Suprapubic skin (tissue), 4 donors: ENCODE results near the gene CHST10. TPM values are rescaled to one million over a fixed set of nuclear protein-coding genes. Genes with fewer than 3 reads are reported as not detected.

Source experiments
- DNase-seq, 2 donors: peaks; one replicate each; pipeline ENCODE4 v3.0.0-alpha.2; 2019; ENCODE audit warnings: low spot score in 2 of 2
- H3K27ac ChIP-seq: fragments of 200-600 bp; sonication (generic); one replicate; pipeline ENCODE4 v1.5.1; 2019
- H3K27me3 ChIP-seq: fragments of 200-600 bp; sonication (generic); one replicate; pipeline ENCODE4 v1.5.1; 2019
- H3K36me3 ChIP-seq: fragments of 200-600 bp; sonication (generic); one replicate; pipeline ENCODE4 v1.5.1; 2019
- H3K4me1 ChIP-seq: fragments of 200-600 bp; sonication (generic); one replicate; pipeline ENCODE4 v1.5.1; 2019
- H3K4me3 ChIP-seq: fragments of 200-600 bp; sonication (generic); one replicate; pipeline ENCODE4 v1.5.1; 2019; ENCODE audit warnings: mild to moderate bottlenecking
- H3K9me3 ChIP-seq: fragments of 200-600 bp; sonication (generic); one replicate; pipeline ENCODE4 v1.5.1; 2019
- EP300 ChIP-seq: sonication (generic); formaldehyde crosslinking; IDR thresholded peaks from one replicate; pipeline ENCODE4 v1.6.1; 2017; ENCODE audit warnings: antibody characterized with exemption
- POLR2A ChIP-seq, 2 donors: fragments of 450-650 bp; IDR thresholded peaks; one replicate each; pipeline ENCODE4 v1.6.1; 2017; ENCODE audit warnings: antibody characterized with exemption in 2 of 2, mild to moderate bottlenecking in 2 of 2, moderate library complexity in 2 of 2
- POLR2AphosphoS5 ChIP-seq, 3 donors: sonication (generic); formaldehyde crosslinking; IDR thresholded peaks; one replicate each; pipeline ENCODE4 v1.6.1; 2017; ENCODE audit warnings: antibody characterized with exemption in 3 of 3
- WGBS: methylation state at CpG from one replicate; pipeline ENCODE4 v1.1.5; 2018; 5-methylcytosine and 5-hydroxymethylcytosine counted together
- total RNA-seq, 4 donors: library from RNA; depleted of rRNA; stranded (reverse); fragments of >200 nt; gene quantifications; one replicate each; pipeline ENCODE4 v1.1.0, GENCODE V29; 2016
- TF ChIP-seq, protein P1 (sequence below), 2 donors: fragments of 200-600 bp in 1 of 2; fragments of 450-650 bp in 1 of 2; sonication (generic) in 1 of 2; IDR thresholded peaks; one replicate each; pipeline ENCODE4 v1.5.1; 2016 to 2019; ENCODE audit warnings: antibody characterized with exemption in 2 of 2, mild to moderate bottlenecking in 1 of 2, moderate library complexity in 1 of 2

Gene CHST10
- total RNA-seq, 4 donors from 2014 or later: 0.91 to 3.6 (median 2.6) TPM

DNA sequence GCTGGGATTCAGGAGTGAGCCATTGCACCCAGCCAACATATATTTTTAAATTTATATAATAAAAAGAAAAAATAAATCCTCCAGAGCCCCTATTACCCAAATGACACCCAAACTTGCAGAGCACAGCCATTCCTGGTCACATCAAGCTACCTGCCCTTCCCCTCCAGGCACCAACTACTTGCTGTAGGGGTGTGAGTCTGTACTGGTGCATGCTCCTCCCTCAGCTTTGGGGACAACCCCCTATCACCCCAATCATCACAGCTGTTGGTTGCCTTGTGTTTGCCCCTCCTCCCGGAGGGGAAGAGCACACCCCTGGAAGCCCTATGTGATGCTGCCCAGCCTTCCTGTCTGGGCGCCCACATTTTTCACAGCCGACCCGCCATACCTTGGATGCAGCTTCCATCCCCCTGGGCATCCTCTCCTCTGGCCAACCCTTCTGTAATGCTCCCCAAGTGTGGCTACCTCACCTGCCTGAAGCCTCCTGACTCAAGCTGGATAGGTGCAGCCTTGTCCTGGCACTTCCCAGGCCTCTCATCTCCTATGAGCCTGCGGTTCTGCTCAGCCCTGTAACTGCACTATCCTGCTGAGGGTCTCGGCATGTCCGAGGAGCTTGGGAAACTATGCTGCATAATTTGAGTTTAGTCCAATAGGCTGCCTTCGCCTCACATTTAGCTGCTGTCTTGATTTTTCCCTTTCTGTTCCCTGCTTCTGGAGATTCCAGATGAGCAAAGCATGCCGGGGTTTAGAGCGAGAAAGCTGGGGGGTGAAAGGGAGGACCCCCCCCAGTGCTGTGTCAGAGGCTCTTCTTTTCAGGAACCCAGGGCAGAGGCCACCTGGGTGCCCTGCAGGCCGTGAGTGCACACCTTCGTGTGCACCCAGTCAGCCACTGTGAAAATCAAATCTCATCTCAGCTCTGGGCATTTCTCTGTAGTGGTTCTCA, 27.2 kb downstream of the CHST10 start:
- H3K4me3 ChIP-seq: no peak overlapping the region
- H3K36me3 ChIP-seq: peaks cover 7% of the 10 kb centered on the region
- H3K4me1 ChIP-seq: no peaks in the 10 kb centered on the region
- TF ChIP-seq POLR2A (IDR thresholded peaks at IDR 0.05) (no peak), EP300 (no peak), POLR2AphosphoS5 (IDR thresholded peaks at IDR 0.05) (no peak)
- TF ChIP-seq, protein P1, sequence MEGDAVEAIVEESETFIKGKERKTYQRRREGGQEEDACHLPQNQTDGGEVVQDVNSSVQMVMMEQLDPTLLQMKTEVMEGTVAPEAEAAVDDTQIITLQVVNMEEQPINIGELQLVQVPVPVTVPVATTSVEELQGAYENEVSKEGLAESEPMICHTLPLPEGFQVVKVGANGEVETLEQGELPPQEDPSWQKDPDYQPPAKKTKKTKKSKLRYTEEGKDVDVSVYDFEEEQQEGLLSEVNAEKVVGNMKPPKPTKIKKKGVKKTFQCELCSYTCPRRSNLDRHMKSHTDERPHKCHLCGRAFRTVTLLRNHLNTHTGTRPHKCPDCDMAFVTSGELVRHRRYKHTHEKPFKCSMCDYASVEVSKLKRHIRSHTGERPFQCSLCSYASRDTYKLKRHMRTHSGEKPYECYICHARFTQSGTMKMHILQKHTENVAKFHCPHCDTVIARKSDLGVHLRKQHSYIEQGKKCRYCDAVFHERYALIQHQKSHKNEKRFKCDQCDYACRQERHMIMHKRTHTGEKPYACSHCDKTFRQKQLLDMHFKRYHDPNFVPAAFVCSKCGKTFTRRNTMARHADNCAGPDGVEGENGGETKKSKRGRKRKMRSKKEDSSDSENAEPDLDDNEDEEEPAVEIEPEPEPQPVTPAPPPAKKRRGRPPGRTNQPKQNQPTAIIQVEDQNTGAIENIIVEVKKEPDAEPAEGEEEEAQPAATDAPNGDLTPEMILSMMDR (IDR thresholded peaks at IDR 0.05): no peak
- no peak overlapping the region for H3K27ac ChIP-seq
- WGBS: 89% methylated on average over 12 of the region's 12 CpGs
- no peaks in the 10 kb centered on the region for H3K27me3 ChIP-seq
- no peaks in the 10 kb centered on the region for H3K9me3 ChIP-seq
- DNase-seq: no peak

DNA sequence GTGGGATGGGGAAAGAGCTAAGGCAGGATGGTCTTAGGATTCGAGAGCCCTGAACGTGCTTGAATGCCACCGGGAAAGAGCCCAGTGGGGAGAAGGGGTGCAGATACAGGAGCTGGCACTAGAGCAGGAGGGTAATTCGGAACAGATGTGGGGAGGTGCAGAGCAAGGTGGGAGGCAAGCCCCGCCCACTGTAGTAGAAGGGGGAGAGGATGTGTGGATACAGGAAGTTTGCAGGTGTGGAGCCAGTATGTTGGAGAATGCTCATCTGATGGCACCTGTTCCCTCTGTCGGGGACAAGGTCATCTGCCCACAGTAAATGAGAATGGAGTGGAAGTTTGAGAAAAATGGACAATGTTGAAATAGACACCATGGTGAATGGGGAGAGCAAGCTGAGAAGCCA, 28.8 kb downstream of the CHST10 start:
- DNase-seq: no peak
- Histone ChIP-seq H3K27me3 (no peaks in the 10 kb centered on the region), H3K36me3 (peaks cover 4% of the 10 kb centered on the region), H3K4me1 (no peaks in the 10 kb centered on the region), H3K9me3 (no peaks in the 10 kb centered on the region), H3K4me3 (no peak overlapping the region), H3K27ac (no peak overlapping the region)
- TF ChIP-seq, protein P1 (IDR thresholded peaks at IDR 0.05): no peak
- no peak for TF ChIP-seq POLR2AphosphoS5 (IDR thresholded peaks at IDR 0.05)
- TF ChIP-seq EP300: no peak
- TF ChIP-seq POLR2A (IDR thresholded peaks at IDR 0.05): no peak
- WGBS: 82% methylated on average over 6 of the region's 6 CpGs

DNA sequence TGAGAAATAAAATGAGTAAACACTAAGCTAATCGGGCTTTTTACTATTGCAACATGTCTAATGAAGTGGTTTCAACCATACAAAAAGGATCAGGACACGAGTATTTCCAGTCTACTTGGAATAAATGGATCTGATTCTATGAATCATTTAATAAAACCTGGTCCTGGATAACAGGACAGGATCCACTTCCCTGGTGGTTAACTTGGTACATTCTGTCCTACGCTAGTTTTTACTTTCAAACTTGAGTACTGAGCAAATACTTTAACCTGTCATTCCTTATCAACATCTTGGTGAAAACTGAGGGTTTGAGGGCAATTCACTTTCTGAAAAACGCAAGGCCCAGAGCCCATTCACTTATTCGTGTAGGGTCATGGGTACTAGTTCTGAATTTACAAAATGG, 33.5 kb downstream of the CHST10 start:
- DNase-seq: no peak
- TF ChIP-seq, protein P1 (IDR thresholded peaks at IDR 0.05): no peak
- TF ChIP-seq POLR2A (IDR thresholded peaks at IDR 0.05) (no peak), EP300 (no peak), POLR2AphosphoS5 (IDR thresholded peaks at IDR 0.05) (no peak)
- 83% methylated on average over 5 of the region's 5 CpGs for WGBS
- Histone ChIP-seq H3K36me3 (no peaks in the 10 kb centered on the region), H3K4me3 (no peak overlapping the region), H3K4me1 (no peaks in the 10 kb centered on the region), H3K27me3 (no peaks in the 10 kb centered on the region), H3K27ac (no peak overlapping the region), H3K9me3 (no peaks in the 10 kb centered on the region)

DNA sequence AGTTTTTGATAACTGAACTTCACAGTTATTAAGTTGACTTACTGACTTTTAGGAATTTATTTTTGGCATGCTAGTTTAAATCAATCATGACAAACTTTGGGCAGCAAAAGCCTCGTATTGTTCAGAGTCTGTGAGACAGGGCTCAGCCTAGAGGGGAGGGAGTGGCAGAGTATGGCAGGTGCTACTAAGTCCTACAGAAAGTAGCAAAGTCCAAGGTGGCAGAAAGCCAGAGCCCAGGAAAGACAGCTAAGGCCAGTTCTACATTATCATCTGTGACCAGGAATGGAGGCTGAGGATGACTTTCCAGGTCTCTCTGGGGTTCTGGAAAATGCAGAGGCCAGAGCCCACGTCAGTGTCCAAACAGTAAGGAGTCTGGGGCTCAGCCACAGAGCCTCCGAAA, 34.2 kb downstream of the CHST10 start:
- H3K9me3 ChIP-seq: no peaks in the 10 kb centered on the region
- TF ChIP-seq, protein P1 (IDR thresholded peaks at IDR 0.05): no peak
- no peak for TF ChIP-seq POLR2AphosphoS5 (IDR thresholded peaks at IDR 0.05)
- no peak for TF ChIP-seq POLR2A (IDR thresholded peaks at IDR 0.05)
- no peak for TF ChIP-seq EP300
- H3K4me1 ChIP-seq: no peaks in the 10 kb centered on the region
- no peak overlapping the region for H3K4me3 ChIP-seq
- H3K27ac ChIP-seq: no peak overlapping the region
- 76% methylated on average over 3 of the region's 3 CpGs for WGBS
- DNase-seq: no peak
- H3K27me3 ChIP-seq: no peaks in the 10 kb centered on the region
- no peaks in the 10 kb centered on the region for H3K36me3 ChIP-seq

DNA sequence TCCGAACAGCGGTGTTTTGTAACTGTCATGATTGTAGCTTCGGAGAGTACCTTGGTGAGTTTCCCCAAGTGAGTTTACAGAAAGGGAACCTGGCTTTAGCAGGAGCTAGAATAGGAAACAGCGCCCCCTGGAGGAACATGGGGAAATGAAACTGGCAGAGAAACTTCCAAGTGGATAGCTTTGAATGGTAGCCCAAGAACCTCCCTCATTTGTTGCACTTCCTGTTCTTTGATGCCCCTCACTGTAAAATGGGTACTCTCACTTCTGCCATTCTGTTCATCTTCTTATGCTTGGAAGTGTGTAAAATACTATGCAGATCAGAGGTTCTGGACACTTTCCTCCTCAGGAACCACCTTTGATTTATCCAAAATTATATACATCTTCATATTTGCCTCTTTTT, 36.2 kb downstream of the CHST10 start:
- whole genome bisulfite sequencing: 48% methylated on average over 4 of the region's 4 CpGs
- TF ChIP-seq POLR2A (IDR thresholded peaks at IDR 0.05): no peak
- TF ChIP-seq, protein P1 (IDR thresholded peaks at IDR 0.05): peak; percentile 71 to 82
- Histone ChIP-seq H3K9me3 (no peaks in the 10 kb centered on the region), H3K4me1 (no peaks in the 10 kb centered on the region), H3K27me3 (no peaks in the 10 kb centered on the region), H3K27ac (no peak overlapping the region), H3K4me3 (no peak overlapping the region), H3K36me3 (no peaks in the 10 kb centered on the region)
- peak in 1 of 2 donors; percentile 74 for DNase-seq
